Nephron progenitor cell (in vitro differentiated cells): Measurements from ENCODE around the gene AUH.

Source experiments
- DNase-seq: peaks from one replicate; pipeline ENCODE4 v3.0.0; 2021
- H3K27ac Mint-ChIP-seq: 2 replicates; pipeline ENCODE4 v1.8.0; 2021; ENCODE audit warnings: mild to moderate bottlenecking, moderate library complexity, mixed read lengths
- H3K27me3 Mint-ChIP-seq: 2 replicates; pipeline ENCODE4 v1.8.0; 2021; ENCODE audit warnings: mild to moderate bottlenecking, low read depth, mixed read lengths; ENCODE audit not compliant: poor library complexity
- H3K36me3 Mint-ChIP-seq: 2 replicates; pipeline ENCODE4 v1.8.0; 2021; ENCODE audit warnings: low read depth, mixed read lengths
- H3K4me1 Mint-ChIP-seq: 2 replicates; pipeline ENCODE4 v1.8.0; 2021; ENCODE audit warnings: mixed read lengths
- H3K4me3 Mint-ChIP-seq: 2 replicates; pipeline ENCODE4 v1.8.0; 2021; ENCODE audit warnings: mild to moderate bottlenecking, moderate library complexity, mixed read lengths
- H3K9me3 Mint-ChIP-seq: 2 replicates; pipeline ENCODE4 v1.8.0; 2021; ENCODE audit warnings: mild to moderate bottlenecking, moderate library complexity, mixed read lengths
- CTCF ChIP-seq: fragments of 200-600 bp; sonication (generic); IDR thresholded peaks from 2 replicates; pipeline ENCODE4 v1.5.0; 2021; ENCODE audit warnings: antibody characterized with exemption

The AUH gene

GRCh38 chr9:91185193-91185886, 176.4 kb downstream of the AUH start:
- DNase-seq, result no peak
- peaks cover 6% of the 10 kb centered on the region for H3K36me3 Mint-ChIP-seq
- H3K4me3 Mint-ChIP-seq, result no peak overlapping the region
- H3K9me3 Mint-ChIP-seq, result peaks cover 13% of the 10 kb centered on the region
- TF ChIP-seq CTCF, result no peak
- H3K27ac Mint-ChIP-seq, result no peak overlapping the region
- H3K4me1 Mint-ChIP-seq, result peaks cover 15% of the 10 kb centered on the region
- peaks cover 5% of the 10 kb centered on the region for H3K27me3 Mint-ChIP-seq

- DNase-seq, result no peak
- H3K4me1 Mint-ChIP-seq, result peaks cover 8% of the 10 kb centered on the region
- peaks cover 7% of the 10 kb centered on the region for H3K27me3 Mint-ChIP-seq
- TF ChIP-seq CTCF, result no peak
- no peaks in the 10 kb centered on the region for H3K36me3 Mint-ChIP-seq
- H3K9me3 Mint-ChIP-seq, result no peaks in the 10 kb centered on the region
- H3K27ac Mint-ChIP-seq, result no peak overlapping the region
- H3K4me3 Mint-ChIP-seq, result no peak overlapping the region
Measured at GRCh38 chr9:91182429-91183225, 179.1 kb downstream of the AUH start.

GRCh38 chr9:91181541-91181940, 180.2 kb downstream of the AUH start:
- Mint-ChIP-seq H3K4me1 (peaks cover 14% of the 10 kb centered on the region), H3K9me3 (no peaks in the 10 kb centered on the region), H3K27me3 (peaks cover 10% of the 10 kb centered on the region), H3K4me3 (no peak overlapping the region), H3K36me3 (no peaks in the 10 kb centered on the region), H3K27ac (no peak overlapping the region)
- TF ChIP-seq CTCF, result no peak
- no peak for DNase-seq

GRCh38 chr9:91180930-91181268, 180.8 kb downstream of the AUH start:
- no peak for DNase-seq
- Mint-ChIP-seq H3K4me3 (no peak overlapping the region), H3K4me1 (peaks cover 14% of the 10 kb centered on the region), H3K9me3 (no peaks in the 10 kb centered on the region), H3K36me3 (no peaks in the 10 kb centered on the region), H3K27me3 (peaks cover 14% of the 10 kb centered on the region), H3K27ac (no peak overlapping the region)
- TF ChIP-seq CTCF, result no peak

- no peak for DNase-seq
- no peak for TF ChIP-seq CTCF
- Mint-ChIP-seq H3K4me3 (no peak overlapping the region), H3K27me3 (peaks cover 17% of the 10 kb centered on the region), H3K36me3 (no peaks in the 10 kb centered on the region), H3K9me3 (no peaks in the 10 kb centered on the region), H3K27ac (no peak overlapping the region), H3K4me1 (peaks cover 14% of the 10 kb centered on the region)
Measured at GRCh38 chr9:91180240-91180929, 181.3 kb downstream of the AUH start.
